A549 (cell line): ENCODE measurements around the gene STAT2. TPM values are rescaled to one million over a fixed set of nuclear protein-coding genes. Genes with fewer than 3 reads are reported as not detected.

Experiments
- ATAC-seq, 2 experiments: fragments of 200-7000 bp in 1 of 2; fragments of >200 bp in 1 of 2; cut with Nextera tagmentation in 1 of 2; cut with Tn5 transposase in 1 of 2; 3 replicates each; pipeline versions ENCODE4 v1.8.0 to v1.9.1; 2018 to 2020; ENCODE audit warnings: mild to moderate bottlenecking in 1 of 2, moderate library complexity in 1 of 2
- CTCF ChIA-PET: fragments of 300-600 bp; sonication (Branson Sonifier 250); formaldehyde crosslinking; extraction: SDS; loops from one replicate; lab custom pipeline; 2021; ENCODE audit warnings: antibody characterized with exemption, inconsistent platforms; lab: Yijun Ruan, JAX
- POLR2A ChIA-PET: fragments of 350-600 bp; formaldehyde crosslinking; extraction: SDS; loops from one replicate; lab custom pipeline; 2021; ENCODE audit warnings: antibody characterized with exemption, inconsistent platforms; lab: Yijun Ruan, JAX
- DNase-seq, 2 experiments: peaks; one replicate each; pipeline versions ENCODE4 v3.0.0 to v3.0.0-alpha.2; 2011 to 2016; ENCODE audit warnings: low read depth in 1 of 2, low spot score in 1 of 2
- FAIRE-seq: peaks from 2 replicates; lab custom pipeline; 2011; peaks lifted over from hg19 to GRCh38; lab: Jason Lieb, UNC
- H3K27ac ChIP-seq, 2 experiments: fragments of >200 bp; sonication (Bioruptor Twin); formaldehyde crosslinking; 3 replicates each; pipeline ENCODE4 v1.5.1; 2016 to 2017
- H3K4me1 ChIP-seq: fragments of >200 bp; sonication (Bioruptor Twin); formaldehyde crosslinking; 3 replicates; pipeline ENCODE4 v1.6.1; 2016
- H3K4me2 ChIP-seq: fragments of >200 bp; sonication (Bioruptor Twin); formaldehyde crosslinking; 3 replicates; pipeline ENCODE4 v1.6.1; 2016
- H3K4me3 ChIP-seq: fragments of >200 bp; sonication (Bioruptor Twin); formaldehyde crosslinking; 3 replicates; pipeline ENCODE4 v1.5.1; 2016
- H3K9me3 ChIP-seq: fragments of >200 bp; sonication (Bioruptor Twin); formaldehyde crosslinking; 3 replicates; pipeline ENCODE4 v1.6.1; 2016
- BHLHE40 ChIP-seq: IDR thresholded peaks from 2 replicates; pipeline ENCODE4 v1.6.1; 2012; ENCODE audit warnings: low read depth, low read length, inconsistent platforms
- CBX8 ChIP-seq: fragments of 200-600 bp; sonication (generic); IDR thresholded peaks from 2 replicates; pipeline ENCODE4 v1.6.1; 2016
- CHD2 ChIP-seq: fragments of 150-350 bp; IDR thresholded peaks from 2 replicates; pipeline ENCODE4 v1.6.1; 2014; ENCODE audit warnings: low read length; ENCODE audit not compliant: partially characterized antibody
- EHF ChIP-seq: fragments of 250-450 bp; sonication (Bioruptor Pico); IDR thresholded peaks from 2 replicates; pipeline ENCODE4 v1.5.0; 2020; ENCODE audit warnings: mild to moderate bottlenecking
- EHMT2 ChIP-seq: fragments of 200-600 bp; sonication (generic); IDR thresholded peaks from 2 replicates; pipeline ENCODE4 v1.6.1; 2016; ENCODE audit warnings: antibody characterized with exemption, low read depth, mild to moderate bottlenecking, moderate library complexity
- EP300 ChIP-seq, 2 experiments: fragments of >200 bp; sonication (Bioruptor Twin); formaldehyde crosslinking; IDR thresholded peaks; 2 replicates in 1 of 2; 3 replicates in 1 of 2; pipeline ENCODE4 v1.6.1; 2016 to 2017
- ESRRA ChIP-seq: fragments of 150-350 bp; IDR thresholded peaks from 2 replicates; pipeline ENCODE4 v1.6.1; 2014; ENCODE audit warnings: mild to moderate bottlenecking, low read length, borderline replicate concordance
- FOSB ChIP-seq: fragments of 250-450 bp; sonication (Bioruptor Pico); IDR thresholded peaks from 2 replicates; pipeline ENCODE4 v1.5.0; 2020; ENCODE audit warnings: mild to moderate bottlenecking, moderate library complexity
- HDAC2 ChIP-seq: fragments of 200-600 bp; sonication (generic); IDR thresholded peaks from 2 replicates; pipeline ENCODE4 v1.6.1; 2016
- HOXA7 ChIP-seq: fragments of 250-450 bp; sonication (Bioruptor Pico); IDR thresholded peaks from 2 replicates; pipeline ENCODE4 v1.5.0; 2020; ENCODE audit warnings: mild to moderate bottlenecking, moderate library complexity
- HOXB13 ChIP-seq: fragments of 250-450 bp; sonication (Bioruptor Pico); IDR thresholded peaks from 2 replicates; pipeline ENCODE4 v1.5.0; 2020; ENCODE audit warnings: low read depth, mild to moderate bottlenecking, moderate library complexity
- HOXB5 ChIP-seq: fragments of 250-450 bp; sonication (Bioruptor Pico); IDR thresholded peaks from 2 replicates; pipeline ENCODE4 v1.5.0; 2020; ENCODE audit warnings: mild to moderate bottlenecking, moderate library complexity
- JUN ChIP-seq, 2 experiments: fragments of >200 bp; sonication (Bioruptor Twin); formaldehyde crosslinking; IDR thresholded peaks; 2 replicates in 1 of 2; 3 replicates in 1 of 2; pipeline ENCODE4 v1.6.1; 2016 to 2017
- KDM1A ChIP-seq: fragments of 200-600 bp; sonication (generic); IDR thresholded peaks from 2 replicates; pipeline ENCODE4 v1.6.1; 2016; ENCODE audit warnings: low read depth, mild to moderate bottlenecking
- MAFK ChIP-seq: fragments of 450-650 bp; IDR thresholded peaks from 2 replicates; pipeline ENCODE4 v1.6.1; 2014; ENCODE audit not compliant: partially characterized antibody
- MAZ ChIP-seq: fragments of 150-350 bp; IDR thresholded peaks from 2 replicates; pipeline ENCODE4 v1.6.1; 2014; ENCODE audit warnings: antibody characterized with exemption, low read depth, low read length, borderline replicate concordance
- NPAS2 ChIP-seq: fragments of 250-450 bp; sonication (Bioruptor Pico); IDR thresholded peaks from 2 replicates; pipeline ENCODE4 v1.8.0; 2022; ENCODE audit warnings: mild to moderate bottlenecking, moderate library complexity, borderline replicate concordance
- POLR2A ChIP-seq: IDR thresholded peaks from 2 replicates; pipeline ENCODE4 v1.6.1; 2012; ENCODE audit warnings: mild to moderate bottlenecking, low read length
- RAD21 ChIP-seq, 2 experiments: fragments of >200 bp in 1 of 2; sonication (Bioruptor Twin) in 1 of 2; formaldehyde crosslinking in 1 of 2; IDR thresholded peaks in 1 of 2; conservative IDR thresholded peaks in 1 of 2; 2 replicates in 1 of 2; 3 replicates in 1 of 2; pipeline ENCODE4 v1.6.1; 2012 to 2018; ENCODE audit warnings: inconsistent platforms in 1 of 2
- RARB ChIP-seq: fragments of 250-450 bp; sonication (Bioruptor Pico); IDR thresholded peaks from 2 replicates; pipeline ENCODE4 v1.8.0; 2021; ENCODE audit warnings: mild to moderate bottlenecking, moderate library complexity
- RCOR1 ChIP-seq: fragments of 150-350 bp; IDR thresholded peaks from 2 replicates; pipeline ENCODE4 v1.6.1; 2014; ENCODE audit warnings: antibody characterized with exemption, low read length, low read depth
- RFX5 ChIP-seq: fragments of 450-650 bp; IDR thresholded peaks from 2 replicates; pipeline ENCODE4 v1.7.1; 2014; ENCODE audit warnings: antibody characterized with exemption, mild to moderate bottlenecking, moderate library complexity
- SMC3 ChIP-seq: fragments of >200 bp; sonication (Bioruptor Twin); formaldehyde crosslinking; IDR thresholded peaks from 3 replicates; pipeline ENCODE4 v1.6.1; 2018; ENCODE audit warnings: inconsistent platforms
- SREBF2 ChIP-seq: fragments of 450-650 bp; IDR thresholded peaks from 2 replicates; pipeline ENCODE4 v1.6.1; 2014; ENCODE audit warnings: mild to moderate bottlenecking, moderate library complexity
- TFCP2L1 ChIP-seq: fragments of 250-450 bp; sonication (Bioruptor Pico); IDR thresholded peaks from 2 replicates; pipeline ENCODE4 v1.5.0; 2021; ENCODE audit warnings: mild to moderate bottlenecking
- WGBS: methylation state at CpG from one replicate; pipeline ENCODE4 v1.1.6; 2017; ENCODE audit errors: missing lambda C conversion rate; 5-methylcytosine and 5-hydroxymethylcytosine counted together
- polyA plus RNA-seq, 4 experiments: library from polyadenylated mRNA; depleted of rRNA in 3 of 4; stranded (reverse); fragments of >200 nt; fragmentation: RNase III in 1 of 4; extraction: RNeasy Plus Mini Kit Qiagen cat#74134 plus additional on column Dnase treatment in 1 of 4; gene quantifications; 2 replicates in 3 of 4; 3 replicates in 1 of 4; pipeline ENCODE4 v1.2.3, GENCODE V29; 2011 to 2017
- TF ChIP-seq, protein P1 (sequence below): fragments of >200 bp; sonication (Bioruptor Twin); formaldehyde crosslinking; IDR thresholded peaks from 2 replicates; pipeline ENCODE4 v1.6.1; 2016
- TF ChIP-seq, protein P2 (sequence below): IDR thresholded peaks from 2 replicates; pipeline ENCODE4 v1.6.1; 2012; ENCODE audit warnings: low read depth, borderline replicate concordance
- TF ChIP-seq, protein P3 (sequence below): fragments of 250-450 bp; sonication (Bioruptor Pico); IDR thresholded peaks from 2 replicates; pipeline ENCODE4 v1.5.0; 2021; ENCODE audit warnings: mild to moderate bottlenecking, moderate library complexity, borderline replicate concordance
- TF ChIP-seq, protein P4 (sequence below): fragments of >200 bp; sonication (Bioruptor Twin); formaldehyde crosslinking; IDR thresholded peaks from 3 replicates; pipeline ENCODE4 v1.5.1; 2016

Gene STAT2
- polyA plus RNA-seq, 2 of the 4 experiments (the other 2 are of a cell fraction), result 22.2 to 29.5 TPM

DNA sequence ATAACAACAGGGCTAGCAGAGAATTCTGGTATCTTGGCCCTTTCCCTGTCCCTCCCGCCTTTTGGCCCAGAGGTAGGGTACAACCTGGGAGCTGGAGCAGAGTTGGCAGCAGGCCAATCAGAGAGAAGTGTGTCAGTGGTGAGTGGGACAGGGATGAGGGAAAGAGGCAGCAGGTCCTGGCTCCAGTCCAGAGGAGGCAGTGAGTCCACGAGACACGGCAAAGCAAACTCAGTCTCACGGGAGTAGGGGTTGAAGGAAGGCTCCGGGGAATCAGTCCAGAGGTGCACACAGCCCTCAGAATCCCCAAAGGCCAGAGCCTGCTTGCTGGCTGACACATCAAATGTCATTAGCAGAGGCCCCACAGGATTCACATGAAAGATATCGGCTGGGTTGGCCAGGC is 33.4 kb downstream of the STAT2 start:
- no peaks in the 10 kb centered on the region for H3K9me3 ChIP-seq

DNA sequence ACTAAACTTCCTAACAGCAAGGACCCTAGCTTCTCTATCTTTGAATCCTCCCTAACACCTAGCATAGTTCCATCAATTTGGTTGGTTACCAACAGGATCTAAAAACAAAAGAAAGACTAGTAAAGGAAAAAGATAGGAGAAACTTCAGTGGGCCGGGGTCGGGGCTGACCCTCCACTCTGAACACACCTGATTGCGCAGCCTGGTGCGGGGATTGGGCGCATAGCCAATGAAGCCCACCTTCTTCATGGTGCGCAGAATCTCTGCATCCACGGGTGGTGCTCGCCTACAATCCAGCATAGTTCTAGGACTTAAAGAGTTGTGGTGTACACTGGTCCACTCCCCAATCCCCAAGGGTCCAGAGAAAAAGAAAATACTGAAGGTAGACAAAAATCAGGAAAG is 33.8 kb downstream of the STAT2 start:
- 94% methylated on average over 8 of the region's 8 CpGs for WGBS
- Histone ChIP-seq H3K4me3 (no peak overlapping the region), H3K27ac (no peak overlapping the region), H3K4me1 (no peaks in the 10 kb centered on the region), H3K4me2 (no peak overlapping the region), H3K9me3 (no peaks in the 10 kb centered on the region)
- POLR2A ChIA-PET, result no interaction called here
- DNase-seq (no peak), ATAC-seq (no peak), FAIRE-seq (no peak)
- CTCF ChIA-PET, result interaction anchor here (1.1 kb wide), 1 partner anchor 10 kb away, joined by 5 read pairs; the partner anchor contains the start of gene CNPY2
- TF ChIP-seq MAFK (no peak), RAD21 (conservative IDR thresholded peaks at IDR 0.05 in 1 of 2, IDR thresholded peaks at IDR 0.05 in 1 of 2) (no peak), SREBF2 (no peak), RARB (CRISPR knock-in tag) (no peak), FOSB (no peak), EHMT2 (no peak), EP300 (IDR thresholded peaks at IDR 0.05) (no peak), JUN (IDR thresholded peaks at IDR 0.05) (no peak), TFCP2L1 (CRISPR knock-in tag) (no peak), NPAS2 (CRISPR knock-in tag) (no peak), ESRRA (no peak), HOXB13 (CRISPR knock-in tag) (no peak), RCOR1 (no peak), HOXA7 (CRISPR knock-in tag) (no peak), HOXB5 (no peak)
- TF ChIP-seq, protein P1, sequence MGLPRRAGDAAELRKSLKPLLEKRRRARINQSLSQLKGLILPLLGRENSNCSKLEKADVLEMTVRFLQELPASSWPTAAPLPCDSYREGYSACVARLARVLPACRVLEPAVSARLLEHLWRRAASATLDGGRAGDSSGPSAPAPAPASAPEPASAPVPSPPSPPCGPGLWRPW, result no peak
- TF ChIP-seq, protein P2, sequence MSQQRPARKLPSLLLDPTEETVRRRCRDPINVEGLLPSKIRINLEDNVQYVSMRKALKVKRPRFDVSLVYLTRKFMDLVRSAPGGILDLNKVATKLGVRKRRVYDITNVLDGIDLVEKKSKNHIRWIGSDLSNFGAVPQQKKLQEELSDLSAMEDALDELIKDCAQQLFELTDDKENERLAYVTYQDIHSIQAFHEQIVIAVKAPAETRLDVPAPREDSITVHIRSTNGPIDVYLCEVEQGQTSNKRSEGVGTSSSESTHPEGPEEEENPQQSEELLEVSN, result no peak

More for the DNA sequence above, 33.4 kb downstream of the STAT2 start:
- Histone ChIP-seq H3K4me3 (no peak overlapping the region), H3K4me2 (no peak overlapping the region), H3K27ac (no peak overlapping the region), H3K4me1 (no peaks in the 10 kb centered on the region)
- DNase-seq (no peak), FAIRE-seq (no peak), ATAC-seq (no peak)
- TF ChIP-seq, protein P3, sequence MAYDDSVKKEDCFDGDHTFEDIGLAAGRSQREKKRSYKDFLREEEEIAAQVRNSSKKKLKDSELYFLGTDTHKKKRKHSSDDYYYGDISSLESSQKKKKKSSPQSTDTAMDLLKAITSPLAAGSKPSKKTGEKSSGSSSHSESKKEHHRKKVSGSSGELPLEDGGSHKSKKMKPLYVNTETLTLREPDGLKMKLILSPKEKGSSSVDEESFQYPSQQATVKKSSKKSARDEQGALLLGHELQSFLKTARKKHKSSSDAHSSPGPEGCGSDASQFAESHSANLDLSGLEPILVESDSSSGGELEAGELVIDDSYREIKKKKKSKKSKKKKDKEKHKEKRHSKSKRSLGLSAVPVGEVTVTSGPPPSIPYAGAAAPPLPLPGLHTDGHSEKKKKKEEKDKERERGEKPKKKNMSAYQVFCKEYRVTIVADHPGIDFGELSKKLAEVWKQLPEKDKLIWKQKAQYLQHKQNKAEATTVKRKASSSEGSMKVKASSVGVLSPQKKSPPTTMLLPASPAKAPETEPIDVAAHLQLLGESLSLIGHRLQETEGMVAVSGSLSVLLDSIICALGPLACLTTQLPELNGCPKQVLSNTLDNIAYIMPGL (CRISPR knock-in tag), result no peak
- TF ChIP-seq SMC3 (no peak), RFX5 (no peak), CHD2 (no peak), RAD21 (conservative IDR thresholded peaks at IDR 0.05 in 1 of 2, IDR thresholded peaks at IDR 0.05 in 1 of 2) (no peak), BHLHE40 (no peak), CBX8 (no peak), HDAC2 (no peak), POLR2A (no peak), HOXB5 (no peak), EHMT2 (no peak), MAZ (no peak), EHF (CRISPR knock-in tag) (no peak), MAFK (no peak), KDM1A (no peak), HOXA7 (CRISPR knock-in tag) (no peak)
- TF ChIP-seq, protein P4, sequence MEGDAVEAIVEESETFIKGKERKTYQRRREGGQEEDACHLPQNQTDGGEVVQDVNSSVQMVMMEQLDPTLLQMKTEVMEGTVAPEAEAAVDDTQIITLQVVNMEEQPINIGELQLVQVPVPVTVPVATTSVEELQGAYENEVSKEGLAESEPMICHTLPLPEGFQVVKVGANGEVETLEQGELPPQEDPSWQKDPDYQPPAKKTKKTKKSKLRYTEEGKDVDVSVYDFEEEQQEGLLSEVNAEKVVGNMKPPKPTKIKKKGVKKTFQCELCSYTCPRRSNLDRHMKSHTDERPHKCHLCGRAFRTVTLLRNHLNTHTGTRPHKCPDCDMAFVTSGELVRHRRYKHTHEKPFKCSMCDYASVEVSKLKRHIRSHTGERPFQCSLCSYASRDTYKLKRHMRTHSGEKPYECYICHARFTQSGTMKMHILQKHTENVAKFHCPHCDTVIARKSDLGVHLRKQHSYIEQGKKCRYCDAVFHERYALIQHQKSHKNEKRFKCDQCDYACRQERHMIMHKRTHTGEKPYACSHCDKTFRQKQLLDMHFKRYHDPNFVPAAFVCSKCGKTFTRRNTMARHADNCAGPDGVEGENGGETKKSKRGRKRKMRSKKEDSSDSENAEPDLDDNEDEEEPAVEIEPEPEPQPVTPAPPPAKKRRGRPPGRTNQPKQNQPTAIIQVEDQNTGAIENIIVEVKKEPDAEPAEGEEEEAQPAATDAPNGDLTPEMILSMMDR, result no peak
- TF ChIP-seq, protein P1, result no peak
- POLR2A ChIA-PET, result no interaction called here
- CTCF ChIA-PET, result interaction anchor here (2.2 kb wide), 1 partner anchor 18 kb away, joined by 5 read pairs; no protein-coding TSS in a partner anchor
- WGBS, result 86% methylated on average over 6 of the region's 6 CpGs
